Measurements from ENCODE around the gene ZNF774.
"Not testable (repeated sequence)": the region's sequence is repeated elsewhere in the genome, so short reads cannot be mapped to it uniquely, and the experiment has no call there.

The ZNF774 gene

DNA sequence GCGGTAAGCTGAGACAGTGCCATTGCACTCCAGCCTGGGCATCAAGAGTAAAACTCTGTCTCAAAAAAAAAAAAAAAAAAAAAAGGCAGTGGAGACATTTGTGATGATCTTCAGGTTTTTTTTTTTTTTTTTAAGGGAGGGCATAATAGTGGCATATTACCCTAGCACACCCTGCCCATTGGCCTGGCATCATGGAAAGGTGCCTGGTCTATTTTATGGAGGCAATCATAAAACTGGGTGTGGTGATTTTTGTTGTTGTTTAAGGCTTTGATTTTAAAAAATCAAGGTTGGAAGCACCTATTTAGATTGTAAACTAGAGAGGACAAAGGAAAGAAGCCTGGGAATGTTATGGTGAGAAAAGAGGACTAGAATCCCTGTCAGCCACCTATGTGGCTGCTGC lies 42.0 kb downstream of the ZNF774 start:
- DNase-seq = no peak

DNA sequence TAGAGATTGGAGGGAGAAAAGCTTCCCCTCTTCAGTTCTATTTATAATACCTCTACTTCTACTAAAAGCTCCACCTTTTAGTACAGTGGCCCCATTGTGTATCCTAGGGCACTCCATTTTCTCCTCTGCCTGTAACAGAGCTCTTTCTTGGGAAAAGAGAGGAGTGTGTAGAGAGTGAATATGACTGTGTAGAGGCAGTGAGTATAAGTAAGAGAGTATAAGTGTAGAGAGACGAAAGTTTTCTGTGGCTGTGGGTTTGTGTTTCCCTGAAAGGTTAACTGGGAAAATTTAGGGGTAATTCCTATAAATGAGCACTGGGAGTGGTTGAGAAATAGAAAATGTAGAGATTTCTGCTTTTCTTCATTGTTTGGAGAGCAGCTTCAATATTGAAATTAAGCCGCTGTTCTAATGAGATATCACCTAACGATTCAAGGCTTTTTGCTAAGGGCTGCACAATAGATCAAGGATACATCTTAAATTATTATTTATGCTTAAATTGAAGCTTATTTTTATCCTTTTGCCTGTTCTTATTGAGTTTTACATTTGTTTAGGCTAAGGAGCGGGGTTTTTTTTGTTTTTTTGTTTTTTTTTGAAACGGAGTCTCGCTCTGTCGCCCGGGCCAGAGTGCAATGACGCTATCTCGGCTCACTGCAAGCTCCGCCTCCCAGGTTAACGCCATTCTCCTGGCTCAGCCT lies 42.8 kb downstream of the ZNF774 start:
- no peak for DNase-seq

DNA sequence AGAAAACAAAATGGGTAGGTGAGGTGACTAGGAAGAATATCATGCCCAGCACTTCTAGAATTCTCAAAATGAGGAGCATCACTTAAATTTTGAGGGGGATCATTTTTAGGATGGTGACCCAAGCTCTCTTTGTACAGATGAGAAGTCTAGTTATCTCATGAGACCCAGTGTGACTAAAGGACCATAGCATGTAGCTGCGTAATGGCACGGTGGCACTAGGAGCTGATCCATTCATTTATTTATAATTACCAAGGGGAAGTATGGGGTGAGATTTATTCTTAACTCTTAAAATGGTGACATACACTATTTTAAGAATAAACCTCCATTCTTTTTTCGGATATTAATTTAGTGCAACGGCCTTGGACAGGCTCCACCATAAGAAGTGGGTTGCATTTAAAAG lies 44.2 kb downstream of the ZNF774 start:
- no peak for DNase-seq

DNA sequence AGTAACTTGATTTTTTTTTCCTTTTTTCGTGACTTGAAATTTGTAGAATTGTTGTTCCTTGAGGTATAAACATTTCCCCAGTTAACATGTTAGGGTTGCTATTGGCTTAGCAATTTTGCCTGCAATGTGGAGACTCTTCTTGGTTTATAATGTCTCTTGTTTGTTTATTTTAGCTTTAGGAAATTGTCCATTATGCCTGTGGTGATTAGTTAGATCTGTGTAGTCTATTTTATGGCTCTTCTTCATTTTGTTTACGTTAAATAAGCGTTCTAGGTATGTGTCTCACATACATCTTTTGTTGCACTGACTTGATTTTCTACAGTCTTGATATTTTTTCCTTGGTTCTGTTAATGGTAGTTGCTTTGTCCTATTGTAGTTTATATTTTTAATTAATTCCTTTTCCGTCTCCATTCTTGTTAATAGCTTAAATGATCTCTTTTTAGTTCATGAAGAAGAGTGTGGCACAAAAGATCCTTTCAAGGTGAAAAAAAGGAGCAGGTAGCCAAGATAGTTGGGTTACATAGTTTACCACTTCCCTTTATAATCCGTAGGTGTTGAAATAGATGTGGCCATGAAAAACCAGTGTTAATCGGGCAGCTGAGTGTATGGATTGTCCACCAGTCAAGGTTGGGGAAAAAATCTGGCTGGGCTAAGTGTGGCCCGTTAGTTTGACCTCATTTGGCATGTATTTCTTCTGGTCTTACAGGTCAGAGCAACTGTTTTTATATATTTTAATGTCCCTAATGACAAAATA lies 48.1 kb downstream of the ZNF774 start:
- DNase-seq = no peak

DNA sequence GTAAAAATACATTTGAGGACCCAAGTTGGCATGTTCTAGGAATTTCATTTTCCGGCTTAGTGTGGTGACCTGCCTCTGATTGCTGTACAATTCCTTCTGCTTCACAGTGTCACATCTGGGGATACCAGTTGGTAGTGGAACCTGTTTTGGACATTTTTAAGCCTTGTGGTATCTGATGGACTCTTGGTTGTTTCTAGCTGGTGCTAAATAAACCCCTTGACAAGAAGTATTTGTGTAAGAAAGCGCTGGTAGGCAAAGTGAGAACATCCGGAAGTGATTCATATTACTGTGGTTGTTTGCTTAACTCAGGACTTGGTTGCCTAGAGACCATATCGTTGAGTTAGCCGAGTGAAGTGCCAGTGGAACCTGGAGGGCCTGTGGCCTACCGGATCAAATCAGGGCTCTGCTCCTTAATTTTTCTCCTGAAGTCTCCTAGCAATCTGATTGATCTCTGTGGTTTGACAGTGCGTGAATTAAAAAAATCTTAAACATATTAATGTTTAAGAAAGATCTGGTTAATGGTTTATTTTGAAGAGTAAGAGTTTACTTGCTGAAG lies 48.8 kb downstream of the ZNF774 start:
- DNase-seq = peak; percentile 69

DNA sequence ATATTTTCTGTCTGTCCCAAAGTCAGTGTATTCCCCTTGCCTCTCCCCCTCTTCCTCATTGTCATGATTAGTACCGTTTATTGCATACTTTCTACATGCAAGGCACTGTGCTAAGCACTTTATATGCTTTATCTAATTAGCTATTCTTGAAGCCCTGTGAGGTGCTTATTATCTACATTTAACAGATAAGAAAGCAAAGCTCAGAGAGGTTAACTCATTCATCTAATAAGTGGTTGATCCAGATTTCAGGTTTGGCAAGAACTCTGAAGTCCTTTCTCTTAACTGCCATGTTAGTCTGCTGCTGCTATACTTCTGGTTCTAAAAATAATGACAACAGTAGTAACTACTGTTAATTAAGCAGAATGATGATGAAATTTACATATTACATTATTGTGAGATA lies 49.4 kb downstream of the ZNF774 start:
- DNase-seq = no peak

DNA sequence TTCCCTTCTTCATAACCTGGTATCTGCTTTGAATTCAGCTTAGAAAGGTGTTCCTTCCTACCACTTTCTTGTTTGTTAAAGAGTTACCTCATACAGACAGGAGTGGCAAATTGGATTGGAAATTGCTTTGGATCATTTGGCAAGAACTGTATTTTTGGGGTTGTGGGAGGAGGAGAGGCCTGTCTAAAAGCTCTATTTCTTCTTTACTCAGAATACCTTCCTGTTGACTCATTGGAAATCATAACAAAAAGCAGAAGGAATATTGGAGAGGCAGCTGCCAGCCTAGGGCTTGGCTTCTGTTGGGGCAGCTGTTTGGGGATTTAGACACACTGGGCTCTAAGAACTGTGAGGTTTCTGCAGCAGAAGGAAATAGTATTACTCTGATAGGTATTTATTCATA lies 50.1 kb downstream of the ZNF774 start:
- peak; percentile 86 for DNase-seq

DNA sequence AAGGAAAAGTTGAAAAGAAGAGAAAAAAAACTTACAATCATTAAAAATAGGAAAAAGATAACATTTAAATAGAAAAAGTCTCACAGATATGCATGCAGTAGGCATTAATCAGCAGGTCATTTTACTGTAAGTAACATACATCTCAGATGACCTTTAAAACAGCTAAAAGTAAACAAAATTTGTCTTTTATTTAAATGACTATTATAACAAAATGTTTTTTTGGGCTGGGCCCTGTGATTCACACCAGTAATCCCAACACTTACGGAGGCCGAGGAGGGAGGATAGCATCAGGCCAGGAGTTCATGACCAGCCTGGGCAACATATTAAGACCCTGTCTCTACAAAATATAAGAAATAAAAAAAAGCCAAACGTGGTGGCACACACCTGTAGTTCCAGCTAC lies 50.7 kb downstream of the ZNF774 start:
- DNase-seq = no peak

DNA sequence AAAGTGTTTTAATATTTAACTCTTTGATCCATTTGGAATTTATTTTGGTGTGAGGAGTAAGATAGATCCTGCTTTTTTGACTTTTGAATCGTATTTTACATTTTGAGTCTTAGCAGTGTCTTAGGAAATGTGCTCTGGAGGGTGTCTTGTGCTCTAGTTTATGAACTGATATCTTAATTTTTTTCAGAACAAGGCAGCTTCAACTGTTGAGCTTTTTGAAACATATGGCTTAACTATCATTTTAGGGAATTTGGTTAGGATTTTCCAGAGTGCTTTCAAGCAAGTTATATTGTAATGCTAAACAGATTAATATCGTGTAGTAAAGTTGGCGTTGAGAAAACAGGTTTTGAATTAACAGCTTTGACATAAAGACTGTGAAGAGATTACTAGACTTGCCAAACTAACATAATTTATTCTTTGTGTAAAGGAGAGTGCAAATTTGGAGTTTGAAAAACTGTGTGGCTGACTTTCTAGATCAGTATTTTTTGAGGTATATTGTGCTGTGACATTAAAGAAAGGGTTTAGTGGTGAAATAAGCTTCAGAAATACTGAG lies 53.0 kb downstream of the ZNF774 start:
- no peak for DNase-seq

DNA sequence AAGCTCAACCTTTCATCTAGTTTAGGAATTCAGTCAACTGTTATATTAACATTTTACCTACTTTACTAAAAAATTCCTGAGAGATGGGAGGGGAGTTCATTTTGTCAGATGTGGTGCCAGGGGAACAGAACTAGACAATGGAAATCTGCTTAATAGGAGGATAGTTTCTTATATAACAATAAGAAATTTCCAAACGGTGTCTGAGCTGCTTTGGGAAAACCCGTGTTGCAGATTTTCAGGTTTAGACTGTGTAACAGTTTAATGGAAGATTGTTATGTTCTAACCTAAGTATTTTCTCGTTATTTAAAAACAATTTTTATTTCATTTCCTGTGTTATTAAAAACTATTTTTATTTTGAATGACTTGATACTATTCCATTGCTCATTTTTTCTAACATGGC lies 55.3 kb downstream of the ZNF774 start:
- no peak for DNase-seq

DNA sequence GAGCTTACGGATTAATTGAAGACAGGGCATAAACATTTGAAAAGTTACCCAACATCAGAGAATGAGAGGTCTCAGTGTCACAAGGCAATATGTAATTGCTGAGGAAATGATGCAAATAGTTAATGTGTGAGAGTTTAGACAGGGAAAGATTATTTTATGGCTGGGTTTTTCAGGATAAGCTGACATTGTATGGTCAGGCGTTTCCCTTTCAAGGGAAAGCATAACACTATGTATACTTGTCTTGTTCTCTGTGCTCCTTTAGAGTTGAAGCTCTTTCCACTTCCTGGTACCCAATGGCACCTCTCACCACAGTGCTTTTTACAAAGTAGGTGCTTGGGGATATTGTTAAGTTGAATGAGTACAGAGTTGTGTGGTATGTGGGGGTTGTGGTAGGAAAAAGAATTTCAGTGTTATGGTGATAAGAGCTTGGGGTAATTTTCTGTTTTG lies 55.8 kb downstream of the ZNF774 start:
- DNase-seq = no peak

DNA sequence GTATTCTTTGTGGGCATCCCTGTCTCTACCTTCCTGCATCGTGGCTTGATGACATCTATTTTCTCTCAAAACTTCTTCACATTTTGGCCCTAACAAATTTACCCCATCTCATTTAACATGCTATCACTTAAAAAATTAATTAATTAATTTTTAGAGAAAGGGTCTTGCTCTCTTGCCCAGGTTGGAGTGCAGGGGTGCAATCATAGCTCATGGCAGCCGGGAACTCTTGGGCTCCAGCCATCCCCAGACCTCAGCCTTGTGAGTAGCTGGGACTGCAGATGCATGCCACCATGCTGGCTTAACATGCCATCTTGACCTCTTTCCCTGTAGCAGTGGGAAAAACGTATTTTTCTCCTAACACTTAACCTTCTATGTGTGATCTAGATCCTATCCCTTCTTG lies 56.6 kb downstream of the ZNF774 start:
- DNase-seq = no peak

DNA sequence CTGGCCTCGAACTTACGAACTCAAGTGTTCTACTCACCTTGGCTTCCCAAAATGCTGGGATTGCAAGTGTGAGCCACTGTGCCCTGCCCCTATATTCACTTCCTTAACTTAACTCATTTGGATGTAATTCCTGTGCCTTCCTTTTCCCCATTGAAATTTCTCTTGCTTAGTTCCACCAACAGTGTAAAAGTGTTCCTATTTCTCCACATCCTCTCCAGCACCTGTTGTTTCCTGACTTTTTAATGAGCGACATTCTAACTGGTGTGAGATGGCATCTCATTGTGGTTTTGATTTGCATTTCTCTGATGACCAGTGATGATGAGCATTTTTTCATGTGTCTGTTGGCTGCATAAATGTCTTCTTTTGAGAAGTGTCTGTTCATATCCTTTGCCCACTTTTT lies 57.5 kb downstream of the ZNF774 start:
- not testable (repeated sequence) for DNase-seq

DNA sequence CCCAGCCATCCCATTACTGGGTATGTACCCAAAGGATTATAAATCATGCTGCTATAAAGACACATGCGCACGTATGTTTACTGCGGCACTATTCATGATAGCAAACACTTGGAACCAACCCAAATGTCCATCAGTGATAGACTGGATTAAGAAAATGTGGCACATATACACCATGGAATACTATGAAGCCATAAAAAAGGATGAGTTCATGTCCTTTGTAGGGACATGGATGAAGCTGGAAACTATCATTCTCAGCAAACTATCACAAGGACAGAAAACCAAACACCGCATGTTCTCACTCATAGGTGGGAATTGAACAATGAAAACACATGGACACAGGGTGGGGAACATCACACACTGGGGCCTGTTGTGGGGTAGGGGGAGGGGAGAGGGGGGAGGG lies 58.2 kb downstream of the ZNF774 start:
- not testable (repeated sequence) for DNase-seq

DNA sequence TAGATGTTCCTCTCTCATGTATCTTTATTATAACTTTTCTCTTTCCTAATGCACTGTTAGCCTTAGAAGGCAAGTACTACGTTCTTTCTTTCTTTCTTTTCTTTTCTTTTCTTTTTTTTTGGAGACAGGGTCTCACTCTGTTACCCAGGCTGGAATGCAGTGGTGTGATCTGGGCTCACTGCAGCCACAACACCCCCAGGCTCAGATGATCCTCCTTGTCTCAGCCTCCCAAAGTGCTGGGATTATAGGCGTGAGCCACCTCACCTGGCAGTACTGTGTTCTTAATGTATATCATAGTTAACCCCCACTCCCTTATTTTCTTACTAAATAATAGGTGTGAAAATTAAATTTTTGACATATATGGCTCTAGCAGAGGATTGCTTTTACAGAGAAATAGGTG lies 59.1 kb downstream of the ZNF774 start:
- no peak for DNase-seq
